HS-5 (cell line): Measurements from ENCODE around the gene DOK5.
A peak's percentile ranks its signal among the peaks of the same experiment; 100 is the strongest.

Experiments
- DNase-seq: peaks from one replicate; pipeline ENCODE4 v3.0.0-alpha.2; 2012; ENCODE audit warnings: low read depth

The DOK5 gene

DNA sequence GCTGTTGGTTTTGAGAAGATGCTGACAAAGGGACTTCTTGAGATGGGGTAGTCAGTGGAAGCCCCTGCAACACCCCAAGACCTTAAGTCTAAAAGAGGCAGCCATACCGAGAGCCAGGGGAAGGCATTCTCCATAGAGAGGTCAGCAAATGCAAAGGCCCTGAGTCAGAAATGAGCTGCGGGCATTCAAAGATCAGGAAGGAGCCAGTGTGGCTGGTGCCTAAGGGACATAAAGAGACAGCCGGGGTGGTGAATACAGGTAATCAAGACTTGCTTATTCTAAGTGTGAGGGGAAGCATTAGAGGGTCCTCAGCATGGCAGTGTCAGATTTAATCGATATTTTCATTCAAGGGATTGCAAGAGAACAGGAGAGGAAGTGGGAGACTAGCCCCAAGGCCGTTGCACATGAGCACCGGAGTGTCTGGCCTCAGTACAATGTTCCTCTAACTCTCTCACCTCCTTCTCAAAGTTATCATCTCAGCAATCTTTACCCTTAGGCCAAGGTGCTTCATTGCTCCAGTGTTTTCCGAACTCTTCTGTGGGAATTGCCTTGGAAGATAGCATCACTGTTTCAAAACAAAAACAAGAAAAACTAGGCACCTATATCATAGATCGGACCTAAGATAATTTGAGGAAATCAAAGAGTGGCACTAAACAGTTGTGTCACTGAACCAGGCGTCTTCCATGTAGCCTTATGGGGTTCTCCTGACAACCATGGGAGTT lies 173.2 kb downstream of the DOK5 start:
- no peak for DNase-seq

DNA sequence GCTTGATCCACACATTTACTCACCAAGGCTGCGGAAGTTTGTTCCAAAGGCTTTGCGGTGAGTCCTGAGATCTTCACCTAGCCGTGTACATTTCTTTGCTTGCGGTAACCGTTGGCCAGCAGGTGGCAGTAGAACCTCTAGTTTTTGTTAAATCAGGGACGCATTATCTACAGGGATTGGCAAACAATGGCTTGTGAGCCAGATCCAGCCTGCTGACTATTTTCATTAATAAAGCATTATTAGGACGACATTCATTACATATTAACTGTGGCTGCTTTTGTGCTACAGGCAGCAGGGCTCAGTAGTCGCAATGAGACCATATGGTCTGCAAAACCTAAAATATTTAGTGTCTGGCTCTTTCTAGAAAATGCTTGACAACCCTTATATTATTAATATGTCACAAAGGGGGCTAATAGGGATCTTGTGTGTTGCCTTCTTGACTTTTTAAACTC lies 174.1 kb downstream of the DOK5 start:
- peak; percentile 99 for DNase-seq

GRCh38 chr20:54650052-54650719 lies 174.8 kb downstream of the DOK5 start:
- peak; percentile 100 for DNase-seq

DNA sequence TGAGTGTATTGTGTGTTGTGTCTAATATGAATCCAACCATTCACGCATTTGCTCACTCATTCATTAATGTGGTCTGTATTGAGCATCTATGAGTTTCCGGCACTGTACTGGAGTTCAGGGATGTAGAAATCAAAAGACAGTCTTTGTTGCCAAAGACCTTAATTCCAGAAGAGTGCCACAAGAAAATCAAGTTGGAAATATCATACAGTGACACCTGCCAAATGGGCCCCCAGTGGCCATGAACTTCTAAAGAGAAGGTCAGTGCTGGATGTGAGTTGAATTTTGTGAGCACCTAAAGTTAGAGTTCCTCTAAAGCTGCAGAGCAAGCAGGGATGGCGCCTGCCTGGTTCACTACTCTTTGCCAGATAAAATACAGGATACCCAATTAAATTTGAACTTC lies 175.9 kb downstream of the DOK5 start:
- no peak for DNase-seq

DNA sequence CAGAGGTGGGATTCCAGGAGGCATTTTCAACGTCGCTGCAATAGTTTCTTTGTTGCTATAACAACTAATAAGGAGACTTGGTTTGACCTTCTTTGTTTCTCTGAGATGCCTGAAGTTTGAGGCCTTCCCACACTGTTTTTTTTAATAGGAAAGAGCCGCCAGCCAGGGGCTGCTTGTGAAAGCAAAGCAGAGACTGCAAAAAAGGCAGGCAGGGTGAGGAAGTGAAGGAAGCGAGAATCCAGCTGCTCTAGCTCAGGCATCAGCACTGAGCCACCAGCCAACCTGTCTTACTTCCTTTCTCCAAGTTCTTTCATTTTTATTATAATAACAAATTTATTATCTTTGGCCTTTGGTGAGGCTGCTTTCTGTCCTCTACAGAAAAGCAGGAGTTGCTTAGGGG lies 179.1 kb downstream of the DOK5 start:
- DNase-seq = no peak

DNA sequence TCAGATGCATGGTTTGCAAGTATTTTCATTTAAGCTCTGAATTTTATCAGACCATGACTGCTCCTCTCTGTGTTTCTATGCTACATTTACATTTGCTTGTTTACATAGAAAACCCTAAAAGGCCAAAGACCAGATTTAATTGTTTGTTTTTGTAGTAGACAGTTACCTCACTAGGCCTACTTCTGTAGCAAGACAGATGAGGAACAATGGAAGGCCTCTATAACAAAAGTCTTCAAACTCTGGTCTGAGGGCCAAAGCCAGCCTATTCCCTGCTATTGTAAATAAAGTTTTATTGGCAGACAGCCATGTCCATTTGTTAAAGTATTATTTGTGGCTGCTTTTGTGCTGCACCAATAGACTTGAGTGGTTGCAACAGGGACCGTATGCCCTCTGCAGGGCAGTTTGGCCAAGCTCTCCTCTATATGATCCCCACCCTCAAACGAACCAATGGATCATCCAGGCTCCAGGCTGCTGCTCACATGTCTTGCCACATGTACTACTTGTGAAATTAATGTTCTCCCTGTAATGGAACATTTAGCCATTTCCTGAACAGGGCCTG lies 182.0 kb downstream of the DOK5 start:
- peak; percentile 35 for DNase-seq

DNA sequence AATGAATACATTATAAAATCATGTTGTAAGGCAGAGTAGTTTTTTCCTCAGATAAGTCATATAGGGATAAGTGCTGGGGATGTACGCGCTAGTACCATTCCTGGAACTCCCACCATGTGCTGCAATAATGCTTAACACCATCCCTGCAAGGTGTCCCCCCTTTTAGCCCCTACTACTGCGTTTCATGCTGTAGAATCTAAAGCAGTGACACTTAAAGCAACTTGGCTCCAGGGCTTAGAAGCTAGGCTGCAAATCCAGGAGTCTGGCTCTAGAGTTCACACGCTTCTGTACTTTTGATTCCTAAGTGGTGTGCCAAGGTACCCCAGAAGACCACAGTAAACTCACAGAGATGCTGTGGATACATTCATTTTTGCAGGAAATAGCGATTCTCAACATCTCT lies 183.1 kb downstream of the DOK5 start:
- DNase-seq = no peak

- DNase-seq = no peak
Observed at GRCh38 chr20:54661265-54661664, 185.9 kb downstream of the DOK5 start.

DNA sequence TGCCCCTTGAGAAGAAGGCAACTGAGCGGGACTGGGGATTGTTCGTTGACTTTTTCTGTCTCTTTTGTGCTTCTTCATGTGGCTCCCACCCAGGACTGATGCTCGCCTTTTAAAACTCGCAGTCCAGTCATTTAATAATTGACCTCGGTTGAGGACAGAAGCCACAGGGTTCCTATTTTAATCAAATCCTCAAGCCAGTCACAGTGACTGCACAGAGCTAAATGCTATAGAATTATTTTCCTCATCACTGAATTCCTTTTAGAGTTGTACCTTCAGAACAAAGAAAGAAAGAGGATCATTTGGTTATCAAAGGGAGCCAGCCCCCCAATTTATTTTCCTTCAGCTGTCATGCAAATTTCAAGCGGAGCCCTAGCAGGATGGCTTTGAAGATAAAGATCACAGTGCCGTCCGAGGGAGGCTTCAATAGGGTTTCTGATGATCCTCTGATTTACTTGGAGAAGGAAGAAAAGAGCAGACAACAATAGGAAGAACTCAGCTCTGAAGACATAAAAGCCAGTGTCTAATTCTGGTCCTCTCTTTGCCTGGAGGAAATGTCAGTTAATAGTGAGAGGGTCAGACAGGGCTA lies 186.6 kb downstream of the DOK5 start:
- DNase-seq = no peak

- DNase-seq = no peak
Observed at GRCh38 chr20:54665812-54666211, 190.4 kb downstream of the DOK5 start.

- DNase-seq = peak; percentile 68
Observed at GRCh38 chr20:54668271-54669039, 193.1 kb downstream of the DOK5 start.

DNA sequence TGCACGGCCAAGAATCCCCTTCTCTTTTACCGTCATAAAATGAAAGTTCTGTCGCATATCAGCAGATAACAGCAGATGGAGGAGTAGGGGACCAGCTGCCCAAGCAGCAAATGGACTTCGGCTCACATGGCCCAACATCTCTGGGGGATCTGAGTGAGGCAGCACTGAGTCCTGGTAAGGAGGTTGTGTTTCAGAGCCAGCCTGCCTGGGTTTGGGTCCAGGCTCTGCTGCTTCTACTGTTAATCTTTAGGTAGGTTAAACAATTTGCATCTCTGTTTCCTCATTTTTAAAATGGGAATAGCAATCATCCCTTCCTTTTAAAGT lies 193.6 kb downstream of the DOK5 start:
- DNase-seq = no peak

GRCh38 chr20:54678253-54678652 lies 202.9 kb downstream of the DOK5 start:
- DNase-seq = no peak

GRCh38 chr20:54680439-54680838 lies 205.0 kb downstream of the DOK5 start:
- no peak for DNase-seq

- peak; percentile 91 for DNase-seq
Observed at GRCh38 chr20:54680872-54681619, 205.7 kb downstream of the DOK5 start.

DNA sequence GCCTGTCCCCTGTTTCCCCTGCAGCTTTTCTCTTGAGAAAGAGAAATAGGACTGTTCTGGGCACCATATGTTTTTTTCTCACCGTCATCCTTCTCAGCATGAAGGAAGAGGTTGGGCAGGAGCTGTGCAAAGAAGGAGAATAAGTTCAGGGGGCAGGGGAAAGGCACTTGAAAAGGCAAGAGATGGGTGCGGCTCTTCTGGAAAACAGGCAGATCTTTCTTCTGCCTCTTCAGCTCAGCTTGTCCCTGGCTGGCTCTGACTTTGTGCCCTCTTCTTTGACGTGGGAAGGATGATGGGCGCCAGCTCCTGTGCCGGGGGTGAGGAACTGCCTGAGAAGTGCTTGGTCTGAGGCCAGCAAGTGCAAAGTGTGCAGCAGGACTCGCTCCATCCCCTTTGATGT lies 206.5 kb downstream of the DOK5 start:
- DNase-seq = no peak

- DNase-seq = peak; percentile 63
Observed at GRCh38 chr20:54688476-54688875, 213.1 kb downstream of the DOK5 start.

DNA sequence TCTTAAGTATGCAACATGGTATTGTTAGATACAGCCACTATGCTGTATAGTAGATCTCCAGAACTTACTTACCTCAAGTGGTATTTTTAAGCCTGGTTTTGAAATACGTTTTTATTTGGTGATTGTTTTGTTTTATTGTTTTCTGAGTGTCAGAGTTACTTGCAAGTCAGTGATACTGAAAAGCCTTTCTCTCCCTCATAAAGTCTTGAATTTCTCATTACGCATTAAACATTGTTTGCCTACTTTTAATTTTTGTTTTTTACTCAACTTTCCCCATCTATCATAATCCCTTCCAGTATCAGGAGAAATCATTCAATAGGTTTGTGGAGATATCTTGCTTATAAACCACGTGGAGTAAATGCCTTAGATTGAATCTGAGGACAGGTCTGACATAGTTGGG lies 214.9 kb downstream of the DOK5 start:
- no peak for DNase-seq

DNA sequence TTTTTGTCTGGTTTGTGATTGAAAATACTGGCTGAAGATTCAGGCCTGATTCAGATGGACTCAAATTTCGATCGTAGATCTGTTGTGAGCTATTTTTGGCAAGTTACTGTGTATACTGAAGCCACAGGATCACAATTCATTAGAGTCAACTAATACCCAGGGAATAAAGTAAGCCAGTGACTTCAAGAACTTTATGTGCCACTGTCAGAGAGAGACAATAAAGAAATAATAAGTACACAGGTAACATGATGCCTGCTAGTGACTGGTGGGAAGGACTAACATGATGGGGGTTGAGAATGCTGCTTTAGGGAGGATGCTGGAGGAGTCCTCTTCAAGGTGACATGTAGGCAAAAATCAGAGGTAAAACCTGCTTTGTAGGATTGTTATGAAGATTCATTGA lies 215.9 kb downstream of the DOK5 start:
- no peak for DNase-seq

- DNase-seq = no peak
Observed at GRCh38 chr20:54692168-54692887, 216.9 kb downstream of the DOK5 start.

GRCh38 chr20:54694516-54694915 lies 219.1 kb downstream of the DOK5 start:
- no peak for DNase-seq
